Measurements from ENCODE around the gene MEPCE.

The MEPCE gene

GRCh38 chr7:100427762-100428198 lies 1.9 kb upstream of the MEPCE start:
- ChIA-PET POLR2A (interaction anchor here (0.7 to 2.9 kb wide), 6 partner anchors 12 to 462 kb away, joined by 3 to 19 read pairs (median 4); partner anchors contain the start of genes AGFG2 and UFSP1), CTCF (interaction anchor here (1.1 to 2.8 kb wide), 2 partner anchors 20 to 23 kb away, joined by 3 to 9 read pairs; no protein-coding TSS in a partner anchor)
- no peak for DNase-seq (ENCODE audit: low read depth, low spot score)
- TF ChIP-seq CTCF (IDR thresholded peaks at IDR 0.05; ENCODE audit: insufficient read depth, low read length, missing control alignments) = no peak
- peak overlapping the region; percentile 80 for H3K4me3 ChIP-seq (ENCODE audit: low read depth, low read length)

GRCh38 chr7:100428199-100428966 lies 1.2 kb upstream of the MEPCE start, which contains the start of gene ZCWPW1:
Gene ZCWPW1 (minus strand): TSS chr7:100428703. CDS start chr7:100420649, 8,054 bp downstream.
- ChIA-PET CTCF (interaction anchor here (1.1 to 2.8 kb wide), 2 partner anchors 21 to 23 kb away, joined by 3 to 9 read pairs; no protein-coding TSS in a partner anchor), POLR2A (interaction anchor here (0.5 to 2.9 kb wide), 15 partner anchors 11 to 461 kb away, joined by 3 to 19 read pairs (median 4); partner anchors contain the start of genes AGFG2, FBXO24, LRCH4 and MOSPD3)
- H3K4me3 ChIP-seq (ENCODE audit: low read depth, low read length) = peak within 1 kb of the TSS; percentile 92
- DNase-seq (ENCODE audit: low read depth, low spot score) = peak; percentile 81
- no peak for TF ChIP-seq CTCF (IDR thresholded peaks at IDR 0.05; ENCODE audit: insufficient read depth, low read length, missing control alignments)

DNA sequence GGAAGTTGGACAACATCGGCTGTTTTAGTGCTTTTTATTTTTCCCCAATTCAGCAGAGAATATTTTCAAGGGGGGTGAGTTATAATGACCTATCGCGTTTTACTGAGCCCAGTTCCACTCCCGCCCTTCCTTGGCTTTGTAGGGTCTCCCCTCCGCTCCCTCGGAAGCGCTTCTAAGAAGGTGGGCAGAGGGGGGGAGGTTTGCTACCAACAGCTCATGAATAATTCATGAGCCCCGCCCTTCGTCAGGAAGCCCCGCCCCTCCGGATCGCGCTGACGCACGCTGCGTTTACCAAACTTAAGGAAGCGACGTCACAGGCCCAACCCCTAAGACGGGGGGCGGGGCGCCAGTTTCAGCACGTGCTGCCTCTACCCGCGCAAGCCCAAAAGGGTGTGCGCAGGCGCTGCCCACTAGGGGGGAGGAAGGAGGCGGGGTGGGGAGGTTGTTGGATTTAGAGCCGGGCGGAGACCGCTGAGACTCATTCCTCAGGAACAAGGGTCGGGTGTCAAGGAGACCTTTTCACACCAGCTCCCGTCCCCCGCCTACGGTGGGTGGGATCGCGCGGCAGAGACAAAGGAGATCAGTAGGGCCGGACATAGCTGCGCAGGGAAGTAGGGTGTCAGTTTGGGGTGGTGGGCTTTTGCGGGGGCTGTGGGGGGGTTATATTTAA lies 529 bp upstream of the MEPCE start:
- TF ChIP-seq CTCF (IDR thresholded peaks at IDR 0.05; ENCODE audit: insufficient read depth, low read length, missing control alignments) = no peak

DNA sequence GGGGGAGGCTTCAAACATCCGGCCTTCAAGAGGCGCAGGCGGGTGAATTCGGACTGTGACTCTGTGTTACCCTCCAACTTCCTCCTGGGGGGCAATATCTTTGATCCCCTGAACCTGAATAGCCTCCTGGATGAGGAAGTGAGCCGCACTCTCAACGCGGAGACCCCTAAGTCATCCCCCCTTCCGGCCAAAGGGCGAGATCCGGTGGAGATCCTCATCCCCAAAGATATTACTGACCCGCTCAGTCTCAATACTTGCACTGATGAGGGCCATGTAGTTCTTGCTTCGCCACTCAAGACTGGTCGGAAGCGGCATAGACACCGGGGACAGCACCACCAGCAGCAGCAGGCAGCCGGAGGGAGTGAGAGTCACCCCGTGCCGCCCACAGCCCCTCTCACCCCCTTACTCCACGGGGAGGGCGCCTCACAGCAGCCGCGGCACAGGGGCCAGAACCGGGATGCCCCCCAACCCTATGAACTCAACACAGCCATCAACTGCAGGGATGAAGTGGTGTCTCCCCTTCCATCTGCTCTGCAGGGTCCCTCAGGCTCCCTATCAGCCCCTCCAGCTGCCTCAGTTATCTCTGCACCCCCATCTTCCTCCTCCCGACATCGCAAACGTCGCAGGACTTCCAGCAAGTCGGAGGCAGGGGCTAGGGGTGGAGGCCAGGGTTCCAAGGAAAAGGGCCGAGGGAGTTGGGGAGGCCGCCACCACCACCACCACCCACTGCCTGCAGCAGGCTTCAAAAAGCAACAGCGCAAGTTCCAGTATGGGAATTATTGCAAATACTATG lies 1.1 kb downstream of the MEPCE start:
- H3K4me3 ChIP-seq (ENCODE audit: low read depth, low read length) = peak overlapping the region; percentile 92
- no peak for TF ChIP-seq CTCF (IDR thresholded peaks at IDR 0.05; ENCODE audit: insufficient read depth, low read length, missing control alignments)
- ChIA-PET POLR2A (interaction anchor here (0.6 to 2.9 kb wide), 4 partner anchors 14 to 280 kb away, joined by 3 to 19 read pairs (median 4); partner anchors contain the start of genes FBXO24 and LRCH4), CTCF (interaction anchor here (0.9 to 1.5 kb wide), 2 partner anchors 39 to 156 kb away, joined by 3 to 6 read pairs; partner anchors contain the start of gene FBXO24)
- DNase-seq (ENCODE audit: low read depth, low spot score) = no peak

More for the DNA sequence above, 529 bp upstream of the MEPCE start:
- H3K4me3 ChIP-seq (ENCODE audit: low read depth, low read length) = peak overlapping the region; percentile 92
- DNase-seq (ENCODE audit: low read depth, low spot score) = peak; percentile 98
- CTCF ChIA-PET = interaction anchor here (1.1 to 2.8 kb wide), 2 partner anchors 22 kb away, joined by 3 to 9 read pairs; no protein-coding TSS in a partner anchor
- POLR2A ChIA-PET = interaction anchor here (0.5 to 2.9 kb wide), 16 partner anchors 11 to 907 kb away, joined by 3 to 19 read pairs (median 4); partner anchors contain the start of genes AGFG2, FBXO24, LRCH4 and MOSPD3

DNA sequence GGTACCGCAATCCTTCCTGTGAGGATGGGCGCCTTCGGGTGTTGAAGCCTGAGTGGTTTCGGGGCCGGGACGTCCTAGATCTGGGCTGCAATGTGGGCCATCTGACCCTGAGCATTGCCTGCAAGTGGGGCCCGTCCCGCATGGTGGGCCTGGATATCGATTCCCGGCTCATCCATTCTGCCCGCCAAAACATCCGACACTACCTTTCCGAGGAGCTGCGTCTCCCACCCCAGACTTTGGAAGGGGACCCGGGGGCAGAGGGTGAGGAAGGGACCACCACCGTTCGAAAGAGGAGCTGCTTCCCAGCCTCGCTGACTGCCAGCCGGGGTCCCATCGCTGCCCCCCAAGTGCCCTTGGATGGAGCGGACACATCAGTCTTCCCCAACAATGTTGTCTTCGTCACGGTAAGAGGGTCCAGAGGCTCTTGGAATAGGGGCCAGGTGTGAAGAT lies 1.7 kb downstream of the MEPCE start:
- no peak for TF ChIP-seq CTCF (IDR thresholded peaks at IDR 0.05; ENCODE audit: insufficient read depth, low read length, missing control alignments)
- POLR2A ChIA-PET = no interaction called here
- CTCF ChIA-PET = interaction anchor here (1.5 kb wide), 1 partner anchor 38 kb away, joined by 6 read pairs; no protein-coding TSS in a partner anchor
- DNase-seq (ENCODE audit: low read depth, low spot score) = no peak
- peak overlapping the region; percentile 92 for H3K4me3 ChIP-seq (ENCODE audit: low read depth, low read length)

Measured in AG04449 (cell line).